Measurements from ENCODE around the gene KNOP1. TPM values are rescaled to one million over a fixed set of nuclear protein-coding genes. Genes with fewer than 3 reads are reported as not detected.

Gene KNOP1
- total RNA-seq, 1 experiment from 2014 or later = 93.9 TPM

- H3K27ac Mint-ChIP-seq = peak overlapping the region; percentile 81 to 93 (median 92)
- Histone ChIP-seq H3K56ac (ENCODE audit: insufficient read length, low read depth, low read length) (no peak overlapping the region), H3K23me2 (ENCODE audit: insufficient read length, low read depth, low read length, poor library complexity, severe bottlenecking) (no peaks in the 10 kb centered on the region), H3K4ac (ENCODE audit: low read depth, low read length) (no peak overlapping the region), H2BK12ac (ENCODE audit: insufficient read length, low read depth, low read length) (no peak overlapping the region), H2AFZ (ENCODE audit: low read length) (no peak overlapping the region), H3K9ac (ENCODE audit: extremely low read depth, insufficient read length, low read length) (no peak overlapping the region), H4K91ac (ENCODE audit: insufficient read length, low read depth, low read length) (no peak overlapping the region), H4K5ac (ENCODE audit: insufficient read length, low read depth, low read length) (no peak overlapping the region), H4K20me1 (ENCODE audit: control insufficient read depth, insufficient read depth, insufficient read length) (peaks cover 6% of the 10 kb centered on the region), H3T11ph (ENCODE audit: low read length) (no peak overlapping the region), H3K9me3 (ENCODE audit: control insufficient read depth, low read depth, low read length) (no peaks in the 10 kb centered on the region), H3K27me3 (ENCODE audit: insufficient read depth, low read length) (no peaks in the 10 kb centered on the region), H2BK120ac (ENCODE audit: low read depth, low read length, poor library complexity, severe bottlenecking) (no peak overlapping the region), H3K23ac (ENCODE audit: insufficient read length, low read depth, low read length) (no peak overlapping the region), H4K8ac (replicated peaks; ENCODE audit: insufficient read length, low read depth, low read length) (no peak overlapping the region), H2BK20ac (ENCODE audit: low read depth, low read length, poor library complexity, severe bottlenecking) (no peak overlapping the region), H2BK5ac (ENCODE audit: insufficient read length, low read length) (no peak overlapping the region), H3K79me2 (ENCODE audit: insufficient read depth, low read length) (peaks cover 16% of the 10 kb centered on the region; the same call in 1 of the 2 replicates), H3K79me1 (ENCODE audit: insufficient read depth, low read depth, low read length, poor library complexity, severe bottlenecking) (peaks cover 2% of the 10 kb centered on the region), H3K27ac (ENCODE audit: insufficient read length, low read depth, low read length) (no peak overlapping the region), H3K4me2 (ENCODE audit: insufficient read depth, insufficient read length, low read length) (no peak overlapping the region), H3K18ac (ENCODE audit: insufficient read length, low read depth, low read length) (no peak overlapping the region), H2AK5ac (ENCODE audit: insufficient read length, low read length) (no peak overlapping the region), H2BK15ac (ENCODE audit: low read depth, low read length) (no peak overlapping the region), H3K14ac (ENCODE audit: insufficient read depth, low read length) (no peak overlapping the region), H3K4me1 (ENCODE audit: insufficient read depth, low read length) (peaks cover 2% of the 10 kb centered on the region; the same call in 1 of the 2 replicates)
- no peaks in the 10 kb centered on the region for H3K9me3 Mint-ChIP-seq
- no peaks in the 10 kb centered on the region for H3K27me3 Mint-ChIP-seq (ENCODE audit: low read depth)
- peaks cover 67 to 92% (median 85%) of the 10 kb centered on the region in 3 experiments for H3K36me3 Mint-ChIP-seq (ENCODE audit: insufficient read depth in 1 of 3, low read depth in 3 of 3)
- peaks cover 39 to 66% of the 10 kb centered on the region in 2 experiments for H3K4me1 Mint-ChIP-seq
- H3K4me3 Mint-ChIP-seq = peak overlapping the region; percentile 30 to 33; a peak in 4 of 5 replicates
- DNase-seq = no peak
- TF ChIP-seq CTCF (conservative IDR thresholded peaks at IDR 0.05) = no peak
- WGBS (ENCODE audit: extremely low coverage, insufficient read length, low lambda C conversion rate) = no CpG with 5 or more reads among the region's 22 CpGs
These were observed 8.5 kb downstream of the KNOP1 start for GRCh38 chr16:19709381-19710136.
